NCI-H460 (cell line): ENCODE data around the gene TRIP12. TPM values are rescaled to one million over a fixed set of nuclear protein-coding genes. Genes with fewer than 3 reads are reported as not detected.
A peak's percentile ranks its signal among the peaks of the same experiment; 100 is the strongest.
"Not testable (repeated sequence)": the region's sequence is repeated elsewhere in the genome, so short reads cannot be mapped to it uniquely, and the experiment has no call there.

ENCODE experiments used
- DNase-seq: peaks from one replicate; pipeline ENCODE4 v3.0.0-alpha.2; 2016; ENCODE audit warnings: low read depth; ENCODE audit errors: extremely low read depth
- polyA plus RNA-seq: library from polyadenylated mRNA; depleted of rRNA; stranded (reverse); fragments of >200 nt; gene quantifications from 2 replicates; pipeline ENCODE4 v1.2.3, GENCODE V29; 2014; cell fraction: nucleus; rRNA removed
- total RNA-seq: library from RNA; depleted of rRNA; stranded (reverse); fragments of >200 nt; shearing (Covaris generic); gene quantifications from 2 replicates; pipeline ENCODE4 v1.2.3, GENCODE V29; 2014; rRNA removed

Gene TRIP12
- total RNA-seq: 95.6 and 117 TPM in 2 replicates
- polyA plus RNA-seq: 42.7 and 93.6 TPM in 2 replicates

DNA sequence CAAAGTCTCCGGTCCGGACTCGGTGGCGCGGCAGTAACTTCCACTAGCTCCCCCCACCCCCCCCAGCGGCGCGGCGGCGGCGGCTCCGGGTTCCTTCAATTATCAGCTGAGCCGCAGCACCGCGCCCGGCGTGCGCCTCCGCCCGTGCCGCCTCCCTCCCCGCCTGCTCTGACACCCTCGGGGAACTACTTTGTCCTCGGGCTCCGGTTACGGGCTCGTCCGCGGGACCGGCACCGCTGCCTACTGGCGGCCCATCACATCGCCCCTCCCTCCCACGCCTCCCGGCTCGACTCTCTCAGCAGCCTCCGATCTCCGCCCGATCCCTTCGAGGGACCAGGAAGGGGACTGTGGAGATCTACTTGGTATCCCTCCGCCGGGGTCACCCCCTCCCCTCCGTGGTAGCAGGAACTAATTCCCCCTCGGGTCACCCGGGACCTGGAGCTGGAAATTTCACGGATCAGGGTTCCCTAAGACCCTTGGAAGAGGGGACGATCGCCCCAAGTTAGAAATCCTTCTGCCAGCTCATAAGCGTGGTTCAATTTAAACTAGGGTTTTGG lies at the start of gene TRIP12:
TRIP12 (minus strand) TSS at position 118 of the 557 bp plus-strand sequence. CDS start 41,930 bp downstream, outside the sequence.
- peak; percentile 88 for DNase-seq

DNA sequence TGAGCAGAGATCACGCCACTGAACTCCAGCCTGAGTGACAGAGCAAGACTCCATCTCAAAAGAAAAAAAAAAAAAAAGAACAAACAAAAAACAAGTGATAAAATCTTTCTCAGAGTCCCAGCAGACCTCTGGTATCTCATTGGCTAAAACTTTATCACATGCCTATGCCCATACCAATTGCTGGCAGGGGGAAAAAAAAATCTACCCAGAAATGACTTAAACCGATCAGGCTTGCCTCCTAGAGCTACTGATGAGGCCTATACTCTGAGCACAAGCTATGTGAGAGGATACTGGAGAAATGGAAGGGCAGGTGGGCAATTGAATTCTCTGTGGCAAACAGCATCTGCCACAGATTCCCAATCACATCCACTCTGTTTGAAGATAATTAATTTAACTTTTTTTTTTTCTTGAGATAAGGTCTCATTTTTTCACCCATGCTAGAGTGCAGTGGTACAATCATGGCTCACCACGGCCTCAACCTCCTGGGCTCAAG lies 49.5 kb upstream of the TRIP12 start:
- no peak for DNase-seq

DNA sequence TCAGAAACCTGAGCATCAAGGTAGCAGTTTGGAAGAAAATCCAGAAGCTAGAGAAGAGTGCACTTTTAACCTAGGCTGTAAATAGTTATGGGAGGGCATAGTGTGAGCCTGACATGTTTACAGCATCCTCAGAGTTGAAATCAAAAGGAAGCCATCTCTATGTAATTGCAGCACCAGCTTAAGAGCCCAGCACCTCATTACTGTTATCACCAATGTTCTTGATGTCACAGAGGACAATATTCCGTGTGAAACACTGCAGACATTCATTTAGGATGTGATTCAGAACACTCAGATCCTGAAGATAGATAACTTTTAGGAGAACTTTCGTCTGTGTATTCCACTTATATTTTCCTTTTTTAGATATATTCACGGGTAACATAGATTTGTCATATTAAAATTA lies 48.6 kb upstream of the TRIP12 start:
- DNase-seq: no peak

DNA sequence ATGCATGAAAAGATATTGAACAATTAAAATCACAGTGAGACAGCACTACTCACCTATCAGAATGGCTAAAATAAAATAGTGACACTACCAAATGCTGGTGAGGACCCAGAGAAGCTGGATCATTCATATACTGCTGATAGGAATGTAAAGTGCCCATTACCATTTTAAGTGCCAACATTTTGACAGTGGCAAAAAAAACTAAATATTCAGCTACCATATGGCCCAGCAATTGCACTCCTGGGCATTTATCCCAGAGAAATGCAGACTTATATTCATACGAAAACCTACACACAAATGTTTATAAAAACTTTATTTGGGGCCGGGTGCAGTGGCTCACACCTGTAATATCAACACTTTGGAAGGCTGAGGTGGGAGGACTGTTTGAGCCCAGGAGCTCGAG lies 48.1 kb upstream of the TRIP12 start:
- DNase-seq: no peak

DNA sequence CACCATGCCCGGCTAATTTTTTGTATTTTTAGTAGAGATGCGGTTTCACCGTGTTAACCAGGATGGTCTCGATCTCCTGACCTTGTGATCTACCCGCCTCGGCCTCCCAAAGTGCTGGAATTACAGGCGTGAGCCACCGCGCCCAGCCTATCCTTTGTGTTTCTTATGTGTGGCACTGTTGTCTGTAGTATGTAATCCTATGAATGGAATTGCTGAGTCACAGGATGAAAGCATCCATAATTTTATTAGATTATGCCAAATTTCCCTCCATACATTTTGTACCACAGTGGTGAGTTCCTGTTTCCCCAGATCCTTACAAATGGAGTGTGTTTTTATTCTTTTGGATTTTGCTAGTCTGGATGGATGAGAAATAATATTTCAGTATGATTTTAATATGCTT lies 41.8 kb upstream of the TRIP12 start:
- not testable (repeated sequence) for DNase-seq

DNA sequence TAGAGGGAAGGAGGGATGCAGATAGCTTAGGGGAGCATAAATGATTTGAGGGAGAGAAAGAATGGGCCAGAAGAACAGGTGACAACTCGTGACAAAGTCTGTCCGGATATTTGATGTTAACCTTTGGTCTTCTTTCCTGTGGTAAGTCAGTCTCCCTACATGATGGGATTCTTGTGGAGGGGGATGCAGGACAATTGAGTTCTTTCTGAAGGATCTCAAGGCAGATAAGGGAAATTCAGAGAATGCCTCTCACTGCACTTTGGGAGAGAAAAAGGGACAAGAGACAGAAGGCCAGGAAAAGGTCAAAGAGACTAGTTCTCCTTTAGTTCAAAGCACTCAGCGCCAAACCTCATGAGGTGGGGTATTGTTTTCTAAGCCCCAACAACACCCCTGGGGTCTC lies 34.7 kb upstream of the TRIP12 start:
- no peak for DNase-seq

DNA sequence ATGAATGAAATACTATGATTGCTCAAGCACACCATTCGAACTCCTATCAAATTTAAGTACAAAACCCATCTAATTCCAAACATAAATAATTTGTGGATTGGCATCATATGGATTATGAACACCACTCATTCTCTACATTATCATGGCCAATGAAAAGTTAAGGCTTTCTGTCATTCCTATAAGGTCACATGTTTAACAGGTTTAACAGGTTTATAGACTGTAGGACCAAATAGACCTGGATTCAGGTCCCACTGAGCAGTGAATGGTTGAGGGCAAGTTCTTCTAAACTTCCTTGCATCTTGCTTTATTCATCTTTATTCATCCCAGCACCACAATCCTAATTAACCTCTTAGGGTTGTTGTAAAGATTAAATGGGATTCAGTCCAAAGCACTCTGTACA lies 33.9 kb upstream of the TRIP12 start:
- no peak for DNase-seq

DNA sequence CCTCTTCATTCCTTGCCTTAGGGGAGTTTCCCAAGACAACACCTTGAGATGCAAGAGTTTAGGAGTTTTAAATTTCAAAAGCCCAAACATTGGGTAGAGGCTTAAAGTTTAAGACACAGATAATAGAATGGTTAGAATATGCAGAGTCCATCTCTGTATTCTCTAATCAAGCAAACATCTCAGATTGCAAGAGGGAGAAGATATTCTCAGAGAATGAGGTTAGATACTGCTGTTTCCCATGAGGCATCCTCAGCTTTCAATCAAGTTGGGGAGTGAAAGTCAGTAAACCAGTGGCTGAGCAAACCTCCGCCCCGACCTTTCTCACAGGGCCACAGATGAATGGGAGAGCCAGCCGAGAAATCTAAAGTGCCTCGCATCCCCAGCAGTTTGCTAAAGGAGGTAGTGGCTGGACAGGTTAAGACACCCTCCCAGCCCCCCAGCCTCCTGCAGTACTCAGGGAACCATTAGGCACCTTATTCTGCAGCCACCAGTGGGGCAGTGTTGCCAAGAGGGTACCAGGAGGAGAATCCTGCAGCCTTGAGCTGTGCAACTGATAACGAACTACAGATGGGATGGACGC lies 30.5 kb upstream of the TRIP12 start:
- no peak for DNase-seq

DNA sequence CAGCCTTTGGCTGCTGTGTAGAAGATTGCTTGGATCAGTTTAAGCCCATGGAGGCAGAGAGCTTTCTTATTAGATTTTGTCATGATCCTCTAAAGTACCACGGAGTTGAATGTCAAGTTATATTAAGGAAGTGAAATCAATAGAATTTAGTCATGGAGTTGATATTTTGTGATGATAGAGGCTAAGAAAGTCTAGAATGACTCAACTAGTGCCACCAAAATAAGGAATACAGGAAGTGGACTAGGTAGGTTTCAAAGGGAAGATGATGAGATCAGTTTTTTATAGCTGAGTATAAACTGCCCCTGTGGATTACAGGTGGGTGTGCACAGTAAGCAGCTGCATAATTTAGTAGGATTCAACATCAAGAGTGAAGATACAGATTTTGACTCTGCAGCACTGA lies 25.7 kb upstream of the TRIP12 start:
- no peak for DNase-seq

DNA sequence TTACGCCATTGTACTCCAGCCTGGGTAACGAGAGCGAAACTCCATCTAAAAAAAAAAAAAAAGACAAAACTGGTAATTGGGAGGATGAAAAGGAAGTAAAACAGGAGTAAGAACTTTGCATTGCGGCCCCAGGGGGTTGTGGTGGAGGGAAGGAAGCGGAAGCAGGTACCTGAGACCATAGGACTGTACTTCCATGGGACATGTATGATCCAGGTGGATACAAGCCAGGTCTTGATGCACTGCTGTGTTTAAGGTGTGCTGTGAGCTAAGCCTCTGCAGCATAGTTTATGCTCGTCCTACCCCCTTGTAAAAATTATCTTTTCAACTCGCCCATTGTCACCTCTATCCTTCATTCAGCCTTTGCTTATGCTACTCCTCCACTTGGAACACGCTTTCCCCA lies 24.2 kb upstream of the TRIP12 start:
- DNase-seq: no peak

DNA sequence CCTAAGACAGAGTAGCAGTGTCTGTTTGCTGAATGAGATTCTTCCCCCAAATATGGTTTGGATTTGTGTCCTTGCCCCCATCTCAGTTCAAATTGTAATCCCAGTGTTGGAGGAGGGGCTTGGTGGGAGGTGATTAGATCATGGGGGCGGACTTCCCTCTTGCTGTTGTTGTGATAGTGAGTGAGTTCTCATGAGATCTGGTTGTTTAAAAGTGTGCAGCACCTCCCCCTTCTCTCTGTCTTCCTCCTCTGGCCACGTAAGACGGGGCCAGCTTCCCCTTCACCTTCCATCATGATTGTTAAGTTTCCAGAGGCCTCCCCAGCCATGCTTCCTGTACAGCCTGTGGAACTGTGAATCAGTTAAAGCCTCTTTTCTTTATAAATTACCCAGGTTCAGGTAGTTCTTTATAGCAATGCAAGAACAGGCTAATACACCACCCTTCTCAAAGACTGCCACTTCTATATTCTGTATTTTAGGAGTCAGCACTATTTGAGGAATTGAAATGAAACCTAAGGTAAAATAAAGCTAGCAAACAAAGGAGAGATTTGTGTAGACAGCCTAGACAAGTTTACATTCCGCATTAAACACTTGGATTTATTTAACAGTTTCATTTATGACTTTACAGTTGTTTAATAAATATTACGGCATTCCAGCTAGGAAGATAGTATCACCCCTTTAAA lies 22.1 kb upstream of the TRIP12 start:
- no peak for DNase-seq

DNA sequence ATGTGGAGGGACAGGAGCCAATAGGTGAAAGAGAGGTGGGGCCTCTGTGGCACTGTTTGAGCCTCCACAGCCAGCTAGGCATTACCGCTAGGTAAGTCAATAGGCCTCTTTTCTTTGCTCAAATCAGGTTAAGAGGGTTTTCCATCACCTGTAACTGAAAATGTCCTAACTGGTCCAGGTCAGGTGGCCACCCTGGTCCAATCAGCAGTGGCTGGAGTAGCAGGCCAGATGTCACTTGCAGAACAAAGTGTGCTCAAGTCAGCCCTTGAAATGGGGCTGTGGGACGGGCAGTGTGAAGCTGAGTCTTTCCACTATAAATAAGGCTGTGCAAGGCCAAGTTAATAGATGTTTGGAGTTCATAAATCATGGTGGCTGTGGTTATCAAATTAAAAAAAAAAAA lies 21.4 kb upstream of the TRIP12 start:
- no peak for DNase-seq

DNA sequence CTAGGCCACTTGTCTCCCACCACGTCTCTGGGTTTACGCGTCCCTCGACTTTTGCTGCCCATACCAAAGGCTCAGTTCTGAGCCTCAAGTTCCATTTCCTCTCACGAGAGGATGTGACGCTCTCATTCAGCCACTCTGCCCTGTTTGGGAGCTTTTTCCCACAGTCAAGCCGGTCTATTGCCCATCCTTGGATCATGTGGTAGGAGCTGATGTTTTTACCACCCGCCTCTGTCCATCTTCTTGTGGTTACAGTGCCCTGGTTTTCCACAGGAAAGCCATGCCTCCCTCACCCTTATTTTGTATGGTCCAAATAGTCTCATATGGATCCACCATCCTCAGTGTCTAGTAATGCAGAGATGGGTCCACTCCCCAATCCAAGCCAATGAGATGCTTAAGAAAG lies 20.9 kb upstream of the TRIP12 start:
- DNase-seq: no peak

DNA sequence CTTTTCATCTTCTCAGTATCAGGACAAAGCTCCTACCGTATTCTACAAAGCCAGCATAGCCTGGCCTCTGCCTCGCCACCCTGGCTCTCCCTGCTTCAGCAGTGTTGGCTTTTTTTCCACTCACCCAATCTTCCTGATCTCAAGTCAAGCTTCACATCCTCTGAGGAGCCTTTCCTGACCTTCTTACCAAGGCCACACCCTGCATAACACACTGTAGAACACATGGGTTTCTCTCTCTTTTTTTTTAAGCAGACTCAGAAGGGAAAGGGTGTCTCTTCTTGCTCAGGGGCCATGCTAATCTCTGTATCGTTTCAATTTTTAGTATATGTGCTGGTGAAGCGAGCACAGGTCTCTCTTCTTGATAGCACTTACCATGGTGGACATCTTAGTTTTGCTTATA lies 15.7 kb upstream of the TRIP12 start:
- no peak for DNase-seq

DNA sequence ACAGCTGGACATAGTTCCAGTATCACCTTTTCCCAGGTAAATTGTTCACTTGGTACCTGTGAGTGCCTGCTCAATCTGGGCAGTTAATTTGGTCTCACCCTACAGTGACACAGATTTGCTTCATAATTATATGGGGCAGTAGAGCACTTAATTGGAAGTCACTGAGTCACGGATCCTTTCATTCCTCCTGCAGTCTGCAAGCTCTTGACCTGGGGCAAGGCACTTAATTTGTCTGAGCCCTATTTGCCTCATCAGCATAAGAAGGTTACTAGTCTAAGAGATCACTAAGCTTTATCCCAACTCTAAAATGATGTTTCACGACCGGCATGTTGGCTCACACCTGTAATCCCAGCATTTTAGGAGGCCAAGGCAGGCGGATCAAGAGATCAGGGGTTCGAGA lies 9.4 kb upstream of the TRIP12 start:
- DNase-seq: no peak

DNA sequence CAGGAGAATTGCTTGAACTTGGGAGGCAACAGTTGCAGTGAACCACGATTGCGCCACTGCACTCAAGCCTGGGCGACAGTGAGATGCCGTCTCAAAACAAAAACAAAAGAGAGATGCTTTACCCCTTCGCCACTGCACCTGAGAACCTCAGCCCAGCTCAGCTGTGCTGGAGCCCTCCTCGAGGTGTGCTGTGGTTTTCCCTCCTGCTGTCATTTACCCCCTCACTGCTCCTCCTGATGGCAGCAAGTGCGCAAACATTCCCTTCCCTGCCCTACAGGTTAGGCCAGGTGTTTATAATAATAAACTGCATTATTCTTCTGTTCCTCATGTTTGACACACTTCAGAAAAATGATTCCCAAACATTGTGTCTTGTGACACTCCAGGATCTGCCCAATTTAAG lies 8.8 kb upstream of the TRIP12 start:
- DNase-seq: no peak

DNA sequence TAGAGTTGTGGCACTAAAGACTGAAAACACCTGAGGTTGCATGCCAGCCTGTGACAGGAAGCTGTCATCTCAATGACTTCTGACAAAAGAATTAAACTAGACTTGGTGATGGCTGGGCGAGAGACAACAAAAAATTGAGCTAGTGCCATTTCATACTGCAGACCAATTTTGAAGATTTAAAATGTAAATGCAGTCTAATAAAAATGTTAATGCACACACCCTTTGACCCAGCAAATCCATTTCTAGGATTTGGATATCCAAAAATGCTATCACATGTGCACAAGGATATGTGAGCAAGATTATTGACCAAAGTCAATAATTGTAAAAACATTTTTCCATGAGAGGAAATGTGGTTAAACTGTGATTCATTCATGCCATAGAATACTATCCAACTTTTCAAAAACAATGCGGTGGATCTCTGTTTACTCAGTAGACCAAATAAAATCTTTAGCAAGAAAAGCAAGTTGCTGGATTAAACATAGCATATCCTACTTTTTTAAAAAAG lies 6.1 kb upstream of the TRIP12 start:
- no peak for DNase-seq

DNA sequence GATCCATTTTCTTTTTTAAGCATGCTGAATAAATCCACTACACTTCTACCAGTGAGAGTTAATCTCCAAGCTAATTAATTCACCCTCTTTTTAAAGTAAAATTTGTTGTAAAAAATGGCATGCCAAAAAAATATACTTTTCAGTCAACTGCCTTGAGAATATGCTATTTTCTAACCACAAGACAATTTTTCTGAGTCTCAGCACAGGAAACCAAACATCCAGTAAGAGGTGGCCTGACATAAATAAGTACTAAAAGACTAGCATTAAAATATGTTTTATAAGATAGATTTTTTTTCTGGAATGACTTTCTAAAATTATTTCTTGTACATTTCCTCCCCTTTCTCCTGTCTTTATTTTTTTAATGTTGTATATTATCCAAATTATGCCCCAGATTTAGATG lies 3.4 kb upstream of the TRIP12 start:
- DNase-seq: no peak

DNA sequence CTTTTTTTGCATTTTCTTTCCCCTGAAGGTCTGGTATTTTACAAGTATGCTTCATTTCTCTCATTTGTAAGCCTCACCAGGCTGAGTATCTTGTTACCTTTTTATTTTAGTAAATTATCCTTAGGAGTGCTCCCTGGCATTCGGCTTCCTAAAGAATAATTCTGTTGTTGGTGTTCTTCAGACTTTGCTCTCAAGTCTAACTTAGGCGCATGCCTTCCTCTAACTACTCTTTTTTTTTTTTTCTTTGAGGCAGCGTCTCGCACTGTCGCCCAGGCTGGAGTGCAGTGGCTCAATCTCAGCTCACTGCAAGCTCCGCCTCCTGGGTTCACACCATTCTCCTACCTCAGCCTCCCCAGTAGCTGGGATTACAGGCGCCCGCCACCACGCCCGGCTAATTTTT lies 2.7 kb upstream of the TRIP12 start:
- not testable (repeated sequence) for DNase-seq

DNA sequence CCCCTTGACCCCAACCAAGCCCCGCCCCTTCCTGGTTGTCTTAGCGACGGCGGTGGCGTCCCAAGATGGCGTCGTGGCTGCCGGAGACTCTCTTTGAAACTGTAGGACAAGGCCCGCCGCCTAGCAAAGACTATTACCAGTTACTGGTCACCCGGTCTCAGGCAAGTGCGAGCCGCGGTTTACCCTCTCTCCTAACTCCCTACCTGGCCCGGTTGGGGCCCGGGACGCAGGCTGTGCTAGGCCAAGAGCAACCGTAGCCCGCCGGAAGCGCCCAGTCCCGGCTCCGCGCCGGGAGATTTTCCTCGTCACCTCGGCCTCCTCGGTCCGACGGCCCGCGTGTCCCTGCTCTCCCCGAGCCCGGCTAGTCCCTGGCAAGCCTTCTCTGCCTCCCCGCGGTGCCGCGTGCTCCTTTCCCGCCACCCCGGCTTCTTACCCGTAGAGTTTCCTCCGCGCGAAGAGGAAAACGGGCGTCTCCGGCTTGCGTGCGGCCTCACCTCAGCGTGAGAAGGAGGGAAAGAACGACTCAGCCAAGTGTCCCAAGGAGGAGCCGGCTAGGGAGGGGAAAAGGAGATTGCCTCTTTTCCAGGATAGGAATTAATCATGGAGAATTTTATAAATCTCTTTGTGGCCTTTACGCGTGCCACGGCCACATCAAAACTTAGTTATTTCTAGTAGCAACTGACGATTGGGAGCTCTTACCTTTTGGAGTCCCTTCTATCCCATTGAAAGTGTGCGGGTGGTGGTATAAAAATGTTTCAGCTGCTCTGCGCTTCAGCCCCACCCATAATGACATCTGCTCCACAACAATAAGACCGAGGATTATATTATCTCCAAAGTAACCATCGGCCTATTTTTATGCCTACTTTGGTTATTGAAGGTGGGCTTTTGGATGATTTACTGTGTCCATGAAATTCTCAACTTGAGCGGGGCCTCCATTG lies 909 bp upstream of the TRIP12 start, which contains the start of gene FBXO36:
FBXO36 (plus strand) TSS at position 55 of the 938 bp plus-strand sequence; CDS start at position 66, 11 bp downstream.
- DNase-seq: peak; percentile 76
